K562 (cell line): ENCODE measurements around the gene NINJ1. TPM values are rescaled to one million over a fixed set of nuclear protein-coding genes. Genes with fewer than 3 reads are reported as not detected.

Experiments
- BRCA1 ChIP-seq, 2 experiments: fragments of 450-650 bp in 1 of 2; sonication (generic) in 1 of 2; formaldehyde crosslinking in 1 of 2; IDR thresholded peaks; 2 replicates each; pipeline versions ENCODE4 v1.5.0 to v1.6.1; 2017 to 2020; ENCODE audit warnings: mild to moderate bottlenecking in 1 of 2, missing genetic modification reagents in 1 of 2
- CBX1 ChIP-seq: sonication (generic); IDR thresholded peaks from 2 replicates; pipeline ENCODE4 v1.6.1; 2016; ENCODE audit warnings: antibody characterized with exemption, low read depth, mild to moderate bottlenecking
- DDX20 ChIP-seq: fragments of 450-650 bp; IDR thresholded peaks from 2 replicates; pipeline ENCODE4 v1.6.1; 2016; ENCODE audit warnings: missing genetic modification characterization, low read depth, mild to moderate bottlenecking, missing compliant biosample characterization, moderate library complexity
- FOXA1 ChIP-seq: fragments of 450-650 bp; IDR thresholded peaks from 2 replicates; pipeline ENCODE4 v1.6.1; 2016; ENCODE audit warnings: mild to moderate bottlenecking, borderline replicate concordance
- HLTF ChIP-seq: fragments of 450-650 bp; IDR thresholded peaks from 2 replicates; pipeline ENCODE4 v1.6.1; 2016
- IFI16 ChIP-seq: fragments of 250-450 bp; sonication (Bioruptor Pico); IDR thresholded peaks from 2 replicates; pipeline ENCODE4 v2.1.2; 2022; ENCODE audit warnings: mild to moderate bottlenecking, inconsistent platforms
- KAT8 ChIP-seq: fragments of 450-650 bp; IDR thresholded peaks from 2 replicates; pipeline ENCODE4 v1.6.1; 2016; ENCODE audit warnings: low read depth, mild to moderate bottlenecking
- NBN ChIP-seq: fragments of 450-650 bp; IDR thresholded peaks from 2 replicates; pipeline ENCODE4 v1.6.1; 2016; ENCODE audit warnings: low read depth, mild to moderate bottlenecking
- PCBP2 ChIP-seq: fragments of 200-400 bp; formaldehyde crosslinking; IDR thresholded peaks from 2 replicates; pipeline ENCODE4 v1.6.1; 2018; ENCODE audit warnings: low read length, low read depth, mild to moderate bottlenecking, moderate library complexity; ENCODE audit not compliant: poor library complexity, severe bottlenecking
- PTRF ChIP-seq: fragments of 450-650 bp; IDR thresholded peaks from 2 replicates; pipeline ENCODE4 v1.6.1; 2016; ENCODE audit warnings: mild to moderate bottlenecking, missing genetic modification characterization, missing compliant biosample characterization
- RBM14 ChIP-seq: fragments of 200-400 bp; formaldehyde crosslinking; IDR thresholded peaks from 2 replicates; pipeline ENCODE4 v1.6.1; 2018; ENCODE audit warnings: low read depth, mild to moderate bottlenecking, low read length, moderate library complexity, borderline replicate concordance; ENCODE audit not compliant: insufficient read depth
- TFAM ChIP-seq: fragments of 250-450 bp; sonication (Bioruptor Pico); conservative IDR thresholded peaks from 2 replicates; pipeline ENCODE4 v1.5.0; 2021; ENCODE audit warnings: mild to moderate bottlenecking, moderate library complexity
- ZBTB1 ChIP-seq: sonication (generic); formaldehyde crosslinking; IDR thresholded peaks from 2 replicates; pipeline ENCODE4 v1.8.1; 2023; ENCODE audit warnings: missing genetic modification reagents, low read depth, mild to moderate bottlenecking, borderline replicate concordance
- ZFP1 ChIP-seq: fragments of 450-650 bp; formaldehyde crosslinking; IDR thresholded peaks from 2 replicates; pipeline ENCODE4 v1.4.0; 2020; ENCODE audit warnings: mild to moderate bottlenecking, mixed read lengths
- ZNF324 ChIP-seq: fragments of 250-450 bp; sonication (Bioruptor Pico); IDR thresholded peaks from 2 replicates; pipeline ENCODE4 v1.4.0; 2020; ENCODE audit warnings: mild to moderate bottlenecking
- ZNF431 ChIP-seq: sonication (generic); formaldehyde crosslinking; IDR thresholded peaks from 2 replicates; pipeline ENCODE4 v1.8.0; 2022; ENCODE audit warnings: mild to moderate bottlenecking, missing genetic modification reagents
- ZNF717 ChIP-seq: fragments of 250-450 bp; sonication (Bioruptor Pico); IDR thresholded peaks from 2 replicates; pipeline ENCODE4 v1.5.0; 2021
- ZNF79 ChIP-seq: fragments of 250-450 bp; sonication (Bioruptor Pico); IDR thresholded peaks from 2 replicates; pipeline ENCODE4 v1.4.0; 2020; ENCODE audit warnings: low read depth, mild to moderate bottlenecking, moderate library complexity
- ZSCAN29 ChIP-seq: fragments of 450-650 bp; IDR thresholded peaks from 2 replicates; pipeline ENCODE4 v1.6.1; 2017
- polyA plus RNA-seq, 8 experiments: library from polyadenylated mRNA; depleted of rRNA in 4 of 8; stranded (reverse) in 5 of 8; unstranded in 3 of 8; fragments of >200 nt; fragmentation: Nextera tagmentation in 2 of 8; fragmentation: Illumina TruSeq in 1 of 8; extraction: Ambion mirVana in 2 of 8; extraction: Trizol in 1 of 8; gene quantifications; 2 replicates each; pipeline versions ENCODE4 v1.2.1 to v1.2.3, GENCODE V29; 2011 to 2014; ENCODE audit warnings: inconsistent platforms in 1 of 8, missing spikeins in 1 of 8
- total RNA-seq, 7 experiments: library from RNA; depleted of rRNA in 6 of 7; stranded (reverse); fragments of >200 nt in 6 of 7; fragmentation: Illumina TruSeq in 2 of 7; extraction: Trizol in 2 of 7; gene quantifications; 2 replicates each; pipeline versions ENCODE4 v1.2.1 to v1.2.3, GENCODE V29; 2011 to 2021; ENCODE audit warnings: low replicate concordance in 1 of 7
- TF ChIP-seq, protein P1 (sequence below): fragments of 250-450 bp; sonication (Bioruptor Pico); IDR thresholded peaks from 2 replicates; pipeline ENCODE4 v1.4.0; 2020
- TF ChIP-seq, protein P2 (sequence below), 2 experiments: IDR thresholded peaks in 1 of 2; conservative IDR thresholded peaks in 1 of 2; 2 replicates each; pipeline ENCODE4 v1.6.1; 2016; ENCODE audit warnings: low read depth in 2 of 2, mild to moderate bottlenecking in 1 of 2, missing compliant biosample characterization in 1 of 2, missing genetic modification characterization in 1 of 2, moderate library complexity in 1 of 2
- TF ChIP-seq, protein P3 (sequence below): sonication (generic); formaldehyde crosslinking; IDR thresholded peaks from 2 replicates; pipeline ENCODE4 v1.8.0; 2022; ENCODE audit warnings: missing genetic modification reagents, mild to moderate bottlenecking, moderate library complexity, borderline replicate concordance
- TF ChIP-seq, protein P4 (sequence below), 2 experiments: IDR thresholded peaks; 2 replicates each; pipeline ENCODE4 v1.6.1; 2011; ENCODE audit warnings: borderline replicate concordance in 1 of 2, control low read depth in 1 of 2, low read depth in 1 of 2, low read length in 1 of 2, mild to moderate bottlenecking in 1 of 2, mixed read lengths in 1 of 2, moderate library complexity in 1 of 2; ENCODE audit not compliant: insufficient read depth in 1 of 2, insufficient read length in 1 of 2, poor library complexity in 1 of 2, severe bottlenecking in 1 of 2; ENCODE audit errors: extremely low read depth in 1 of 2

The NINJ1 gene
- total and polyA plus RNA-seq, 9 of the 15 experiments (the other 6 are each of a cell fraction or from before 2014, with no cell fraction given) = 0.13 to 8.4 (median 4.9) TPM

DNA sequence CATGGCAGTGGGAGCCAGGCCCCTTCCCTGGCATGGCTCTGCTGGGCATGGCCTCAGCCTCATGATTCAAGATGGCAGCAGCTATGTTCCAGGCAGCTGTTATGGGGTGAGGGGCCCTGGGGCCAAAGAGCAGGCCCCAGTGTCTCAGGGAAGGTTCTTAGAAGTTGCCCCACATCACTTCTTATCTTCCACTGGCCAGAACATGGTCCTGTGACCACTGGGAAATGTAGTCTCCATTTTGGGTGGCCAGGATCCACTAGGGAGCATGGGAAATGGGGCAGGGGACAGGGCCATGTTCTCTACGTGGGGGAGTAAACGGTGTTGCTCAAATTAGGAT is 57.3 kb downstream of the NINJ1 start (continued):
- TF ChIP-seq ZFP1 (CRISPR knock-in tag) = no peak
- TF ChIP-seq ZNF717 (CRISPR knock-in tag) = no peak
- TF ChIP-seq, protein P1, sequence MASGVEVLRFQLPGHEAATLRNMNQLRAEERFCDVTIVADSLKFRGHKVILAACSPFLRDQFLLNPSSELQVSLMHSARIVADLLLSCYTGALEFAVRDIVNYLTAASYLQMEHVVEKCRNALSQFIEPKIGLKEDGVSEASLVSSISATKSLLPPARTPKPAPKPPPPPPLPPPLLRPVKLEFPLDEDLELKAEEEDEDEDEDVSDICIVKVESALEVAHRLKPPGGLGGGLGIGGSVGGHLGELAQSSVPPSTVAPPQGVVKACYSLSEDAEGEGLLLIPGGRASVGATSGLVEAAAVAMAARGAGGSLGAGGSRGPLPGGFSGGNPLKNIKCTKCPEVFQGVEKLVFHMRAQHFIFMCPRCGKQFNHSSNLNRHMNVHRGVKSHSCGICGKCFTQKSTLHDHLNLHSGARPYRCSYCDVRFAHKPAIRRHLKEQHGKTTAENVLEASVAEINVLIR = no peak
- TF ChIP-seq IFI16 = no peak
- TF ChIP-seq TFAM (CRISPR knock-in tag) = no peak
- TF ChIP-seq, protein P2, sequence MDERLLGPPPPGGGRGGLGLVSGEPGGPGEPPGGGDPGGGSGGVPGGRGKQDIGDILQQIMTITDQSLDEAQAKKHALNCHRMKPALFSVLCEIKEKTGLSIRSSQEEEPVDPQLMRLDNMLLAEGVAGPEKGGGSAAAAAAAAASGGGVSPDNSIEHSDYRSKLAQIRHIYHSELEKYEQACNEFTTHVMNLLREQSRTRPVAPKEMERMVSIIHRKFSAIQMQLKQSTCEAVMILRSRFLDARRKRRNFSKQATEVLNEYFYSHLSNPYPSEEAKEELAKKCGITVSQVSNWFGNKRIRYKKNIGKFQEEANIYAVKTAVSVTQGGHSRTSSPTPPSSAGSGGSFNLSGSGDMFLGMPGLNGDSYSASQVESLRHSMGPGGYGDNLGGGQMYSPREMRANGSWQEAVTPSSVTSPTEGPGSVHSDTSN (CRISPR knock-in tag; IDR thresholded peaks at IDR 0.05; ENCODE audit: low read depth) = no peak
- TF ChIP-seq, protein P2 (tag; conservative IDR thresholded peaks at IDR 0.05; ENCODE audit: low read depth) = no peak
- no peak for TF ChIP-seq BRCA1 (IDR thresholded peaks at IDR 0.05)
- no peak for TF ChIP-seq BRCA1 (CRISPR knock-in tag; IDR thresholded peaks at IDR 0.05)
- TF ChIP-seq RBM14 = no peak
- TF ChIP-seq PTRF = no peak
- no peak for TF ChIP-seq DDX20
- no peak for TF ChIP-seq ZNF79 (CRISPR knock-in tag)
- TF ChIP-seq, protein P3, sequence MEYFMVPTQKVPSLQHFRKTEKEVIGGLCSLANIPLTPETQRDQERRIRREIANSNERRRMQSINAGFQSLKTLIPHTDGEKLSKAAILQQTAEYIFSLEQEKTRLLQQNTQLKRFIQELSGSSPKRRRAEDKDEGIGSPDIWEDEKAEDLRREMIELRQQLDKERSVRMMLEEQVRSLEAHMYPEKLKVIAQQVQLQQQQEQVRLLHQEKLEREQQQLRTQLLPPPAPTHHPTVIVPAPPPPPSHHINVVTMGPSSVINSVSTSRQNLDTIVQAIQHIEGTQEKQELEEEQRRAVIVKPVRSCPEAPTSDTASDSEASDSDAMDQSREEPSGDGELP (CRISPR knock-in tag) = no peak
- TF ChIP-seq HLTF = no peak
- TF ChIP-seq, protein P4, sequence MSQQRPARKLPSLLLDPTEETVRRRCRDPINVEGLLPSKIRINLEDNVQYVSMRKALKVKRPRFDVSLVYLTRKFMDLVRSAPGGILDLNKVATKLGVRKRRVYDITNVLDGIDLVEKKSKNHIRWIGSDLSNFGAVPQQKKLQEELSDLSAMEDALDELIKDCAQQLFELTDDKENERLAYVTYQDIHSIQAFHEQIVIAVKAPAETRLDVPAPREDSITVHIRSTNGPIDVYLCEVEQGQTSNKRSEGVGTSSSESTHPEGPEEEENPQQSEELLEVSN (IDR thresholded peaks at IDR 0.05; ENCODE audit: borderline replicate concordance in 1 of 2, extremely low read depth in 1 of 2, insufficient read depth in 1 of 2, insufficient read length in 1 of 2, low read depth in 1 of 2, low read length in 1 of 2, poor library complexity in 1 of 2, severe bottlenecking in 1 of 2) = no peak
- no peak for TF ChIP-seq ZBTB1
- TF ChIP-seq FOXA1 = no peak
- TF ChIP-seq CBX1 = no peak
- TF ChIP-seq ZNF324 (CRISPR knock-in tag) = no peak
- no peak for TF ChIP-seq ZNF431 (CRISPR knock-in tag)
- no peak for TF ChIP-seq ZSCAN29
- no peak for TF ChIP-seq NBN
- no peak for TF ChIP-seq PCBP2
- TF ChIP-seq KAT8 = no peak
